Occipital lobe (tissue), 2 donors: ENCODE measurements around the gene MGAT4A. TPM values are rescaled to one million over a fixed set of nuclear protein-coding genes. Genes with fewer than 3 reads are reported as not detected.

Experiments used
- DNase-seq: peaks from one replicate; lab custom pipeline; 2025; lab: John Stamatoyannopoulos, UW
- total RNA-seq: library from RNA; depleted of rRNA; stranded (reverse); fragments of >200 nt; gene quantifications from one replicate; pipeline ENCODE4 v1.2.3, GENCODE V29; 2014

Gene MGAT4A
- total RNA-seq, 1 donor from 2014 or later: 40.7 TPM

- no peak for DNase-seq
Measured at GRCh38 chr2:98577313-98577712, 153.6 kb downstream of the MGAT4A start.

GRCh38 chr2:98576666-98577312 lies 154.1 kb downstream of the MGAT4A start:
- no peak for DNase-seq

- no peak for DNase-seq
Measured at GRCh38 chr2:98573426-98573825, 157.5 kb downstream of the MGAT4A start.

- DNase-seq: peak; percentile 55
Measured at GRCh38 chr2:98572676-98573075, 158.3 kb downstream of the MGAT4A start.

- DNase-seq: no peak
Measured at GRCh38 chr2:98572211-98572610, 158.7 kb downstream of the MGAT4A start.

- no peak for DNase-seq
Measured at GRCh38 chr2:98571796-98572195, 159.1 kb downstream of the MGAT4A start.

- DNase-seq: no peak
Measured at GRCh38 chr2:98571121-98571701, 159.7 kb downstream of the MGAT4A start.

- DNase-seq: no peak
Measured at GRCh38 chr2:98570356-98570755, 160.6 kb downstream of the MGAT4A start.

GRCh38 chr2:98569915-98570314 lies 161.0 kb downstream of the MGAT4A start:
- no peak for DNase-seq

GRCh38 chr2:98569197-98569793 lies 161.6 kb downstream of the MGAT4A start:
- no peak for DNase-seq

Other genes with a start within 250 kb of the MGAT4A start
- gene COA5, start 122.6 kb downstream of the MGAT4A start, total RNA-seq: 61.0 TPM
- gene UNC50, start 122.5 kb downstream of the MGAT4A start, total RNA-seq: 51.8 TPM
- 2.3 TPM for gene CRACDL, start 205.1 kb upstream of the MGAT4A start, total RNA-seq